Measurements from ENCODE around the gene NEK8.
"Not testable (repeated sequence)": the region's sequence is repeated elsewhere in the genome, so short reads cannot be mapped to it uniquely, and the experiment has no call there.

The NEK8 gene

DNA sequence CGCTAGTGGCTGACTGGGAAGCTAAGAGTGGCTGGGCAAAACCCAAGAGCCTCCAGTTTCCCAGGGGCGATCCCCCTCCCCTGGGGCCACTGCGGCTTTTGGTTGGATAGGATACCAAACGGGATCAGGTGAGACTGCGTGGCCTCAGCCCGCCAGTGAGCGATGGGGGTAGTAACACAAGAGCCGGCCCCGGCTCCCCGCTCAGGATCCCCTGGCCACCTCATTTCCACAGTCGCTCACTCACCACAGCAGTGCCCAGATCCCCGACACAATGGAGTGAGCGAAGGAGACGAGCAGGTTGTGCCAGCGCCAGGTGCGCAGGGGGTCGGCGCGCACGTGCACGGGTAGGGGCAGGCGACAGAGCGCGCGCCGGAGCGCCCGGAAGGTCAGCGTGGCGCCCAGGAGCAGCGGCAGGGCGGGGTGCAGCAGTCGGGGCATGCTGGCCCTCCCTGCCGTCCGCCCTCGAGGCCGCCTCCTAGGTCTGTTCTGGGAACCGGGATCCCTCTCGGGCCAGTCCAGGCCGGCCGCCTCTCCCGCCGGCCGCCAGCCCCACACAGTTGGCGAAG, 2.8 kb upstream of the NEK8 start:
- peak; percentile 94 for DNase-seq (ENCODE audit: low spot score)

DNA sequence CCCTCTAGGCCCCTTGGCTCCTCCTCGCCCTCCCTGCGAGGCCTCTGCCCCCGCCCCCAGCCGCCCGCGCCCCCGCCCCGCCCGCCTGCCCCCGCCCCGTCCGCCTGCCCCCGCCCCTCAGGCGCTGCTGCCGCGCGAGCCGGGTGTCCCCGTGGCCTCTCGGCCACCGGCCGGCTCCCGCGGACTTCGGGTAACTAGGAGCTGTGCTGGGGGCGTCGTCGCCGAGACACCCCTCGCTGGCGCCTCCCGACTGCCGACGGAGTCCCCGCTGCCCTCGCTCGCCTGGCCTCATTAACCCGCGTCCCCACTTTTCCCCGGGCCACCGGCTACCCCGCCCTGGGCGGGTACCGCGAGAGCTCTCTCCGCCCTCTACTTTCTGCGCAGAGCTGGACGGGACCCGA, 2.4 kb upstream of the NEK8 start, which contains the start of gene TLCD1:
TLCD1 (minus strand) TSS at position 8 of the 401 bp plus-strand sequence. CDS start 136 bp downstream, outside the sequence.
- peak; percentile 92 for DNase-seq (ENCODE audit: low spot score)

GRCh38 chr17:28726627-28727491, 1.7 kb upstream of the NEK8 start:
- DNase-seq (ENCODE audit: low spot score), result peak; percentile 100

- DNase-seq (ENCODE audit: low spot score), result no peak
These were observed 1.4 kb downstream of the NEK8 start for GRCh38 chr17:28729950-28730330.

DNA sequence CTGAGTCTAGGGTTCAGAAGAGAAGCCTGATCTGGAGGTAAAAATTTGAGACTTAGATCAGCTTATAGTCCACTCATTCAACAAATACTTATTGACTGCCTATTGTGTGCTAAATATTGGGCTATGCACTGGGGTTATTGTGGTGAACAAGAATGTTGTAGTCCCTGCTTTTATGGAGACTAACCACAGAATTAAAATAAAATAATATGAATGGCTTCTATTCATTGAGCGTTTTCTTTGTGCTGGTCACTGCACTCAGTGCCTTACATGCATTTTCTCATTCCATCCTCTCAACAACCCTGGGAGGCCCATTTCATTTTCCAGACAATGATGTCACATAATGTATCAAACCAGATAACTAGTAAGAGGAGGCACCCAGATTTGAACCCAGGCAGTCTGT, 4.8 kb downstream of the NEK8 start:
- no peak for DNase-seq (ENCODE audit: low spot score)

DNA sequence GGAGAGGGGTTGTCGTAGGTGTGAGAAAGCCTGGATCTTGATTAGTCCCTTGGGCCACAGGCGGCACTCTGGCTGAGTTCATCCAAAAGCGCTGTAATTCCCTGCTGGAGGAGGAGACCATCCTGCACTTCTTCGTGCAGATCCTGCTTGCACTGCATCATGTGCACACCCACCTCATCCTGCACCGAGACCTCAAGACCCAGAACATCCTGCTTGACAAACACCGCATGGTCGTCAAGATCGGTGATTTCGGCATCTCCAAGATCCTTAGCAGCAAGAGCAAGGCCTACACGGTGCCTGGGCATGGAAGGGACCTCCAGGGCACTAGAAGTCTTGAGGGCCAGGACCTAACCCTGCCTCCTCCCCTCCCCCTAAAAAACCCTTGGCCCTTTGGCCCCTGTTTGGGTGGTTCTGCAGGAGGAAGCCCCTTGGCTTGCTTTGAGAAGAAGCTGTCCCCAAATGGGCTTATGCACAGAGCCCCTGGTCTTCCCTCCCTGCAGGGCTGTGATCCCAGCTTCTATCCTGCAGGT, 6.2 kb downstream of the NEK8 start:
- DNase-seq (ENCODE audit: low spot score), result no peak

DNA sequence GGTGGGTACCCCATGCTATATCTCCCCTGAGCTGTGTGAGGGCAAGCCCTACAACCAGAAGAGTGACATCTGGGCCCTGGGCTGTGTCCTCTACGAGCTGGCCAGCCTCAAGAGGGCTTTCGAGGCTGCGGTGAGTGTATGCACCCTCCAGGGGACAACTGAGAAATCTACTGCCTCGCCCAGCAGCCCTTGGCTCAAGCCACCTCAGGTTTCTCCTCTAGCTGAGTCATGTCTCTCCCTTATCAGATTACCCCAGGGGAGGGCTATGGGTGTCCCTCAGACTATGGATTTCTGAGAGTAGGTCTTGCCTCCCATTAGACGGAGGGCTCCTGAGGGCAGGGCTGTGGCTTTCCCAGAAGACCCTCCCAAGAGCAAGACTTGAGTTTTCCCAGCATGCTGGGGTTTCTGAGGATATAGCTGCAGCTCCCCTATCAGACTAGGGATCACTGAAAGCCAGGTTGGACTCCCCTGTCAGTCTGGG, 6.7 kb downstream of the NEK8 start:
- no peak for DNase-seq (ENCODE audit: low spot score)

DNA sequence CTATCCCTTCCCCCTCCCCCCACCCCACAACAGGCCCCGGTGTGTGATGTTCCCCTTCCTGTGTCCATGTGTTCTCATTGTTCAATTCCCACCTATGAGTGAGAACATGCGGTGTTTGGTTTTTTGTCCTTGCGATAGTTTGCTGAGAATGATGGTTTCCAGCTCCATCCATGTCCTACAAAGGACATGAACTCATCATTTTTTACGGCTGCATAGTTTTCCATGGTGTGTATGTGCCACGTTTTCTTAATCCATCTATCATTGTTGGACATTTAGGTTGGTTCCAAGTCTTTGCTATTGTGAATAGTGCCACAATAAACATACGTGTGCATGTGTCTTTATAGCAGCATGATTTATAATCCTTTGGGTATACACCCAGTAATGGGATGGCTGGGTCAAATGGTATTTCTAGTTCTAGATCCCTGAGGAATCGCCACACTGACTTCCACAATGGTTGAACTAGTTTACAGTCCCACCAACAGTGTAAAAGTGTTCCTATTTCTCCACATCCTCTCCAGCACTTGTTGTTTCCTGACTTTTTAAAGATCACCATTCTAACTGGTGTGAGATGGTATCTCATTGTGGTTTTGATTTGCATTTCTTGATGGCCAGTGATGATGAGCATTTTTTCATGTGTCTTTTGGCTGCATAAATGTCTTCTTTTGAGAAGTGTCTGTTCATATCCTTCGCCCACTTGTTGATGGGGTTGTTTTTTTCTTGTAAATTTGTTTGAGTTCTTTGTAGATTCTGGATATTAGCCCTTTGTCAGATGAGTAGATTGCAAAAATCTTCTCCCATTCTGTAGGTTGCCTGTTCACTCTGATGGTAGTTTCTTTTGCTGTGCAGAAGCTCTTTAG, 7.6 kb downstream of the NEK8 start:
- not testable (repeated sequence) for DNase-seq (ENCODE audit: low spot score)

DNA sequence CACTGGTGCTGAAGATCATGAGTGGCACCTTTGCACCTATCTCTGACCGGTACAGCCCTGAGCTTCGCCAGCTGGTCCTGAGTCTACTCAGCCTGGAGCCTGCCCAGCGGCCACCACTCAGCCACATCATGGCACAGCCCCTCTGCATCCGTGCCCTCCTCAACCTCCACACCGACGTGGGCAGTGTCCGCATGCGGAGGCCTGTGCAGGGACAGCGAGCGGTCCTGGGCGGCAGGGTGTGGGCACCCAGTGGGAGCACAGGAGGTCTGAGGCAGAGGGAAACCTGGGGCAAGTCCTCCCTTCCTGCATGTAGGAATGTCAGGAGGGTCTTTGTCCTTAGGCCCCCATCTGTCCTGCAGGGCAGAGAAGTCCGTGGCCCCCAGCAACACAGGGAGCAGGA, 8.7 kb downstream of the NEK8 start:
- no peak for DNase-seq (ENCODE audit: low spot score)

GRCh38 chr17:28737770-28738679, 9.4 kb downstream of the NEK8 start:
- DNase-seq (ENCODE audit: low spot score), result no peak

- no peak for DNase-seq (ENCODE audit: low spot score)
These were observed 10.2 kb downstream of the NEK8 start for GRCh38 chr17:28738680-28739384.

DNA sequence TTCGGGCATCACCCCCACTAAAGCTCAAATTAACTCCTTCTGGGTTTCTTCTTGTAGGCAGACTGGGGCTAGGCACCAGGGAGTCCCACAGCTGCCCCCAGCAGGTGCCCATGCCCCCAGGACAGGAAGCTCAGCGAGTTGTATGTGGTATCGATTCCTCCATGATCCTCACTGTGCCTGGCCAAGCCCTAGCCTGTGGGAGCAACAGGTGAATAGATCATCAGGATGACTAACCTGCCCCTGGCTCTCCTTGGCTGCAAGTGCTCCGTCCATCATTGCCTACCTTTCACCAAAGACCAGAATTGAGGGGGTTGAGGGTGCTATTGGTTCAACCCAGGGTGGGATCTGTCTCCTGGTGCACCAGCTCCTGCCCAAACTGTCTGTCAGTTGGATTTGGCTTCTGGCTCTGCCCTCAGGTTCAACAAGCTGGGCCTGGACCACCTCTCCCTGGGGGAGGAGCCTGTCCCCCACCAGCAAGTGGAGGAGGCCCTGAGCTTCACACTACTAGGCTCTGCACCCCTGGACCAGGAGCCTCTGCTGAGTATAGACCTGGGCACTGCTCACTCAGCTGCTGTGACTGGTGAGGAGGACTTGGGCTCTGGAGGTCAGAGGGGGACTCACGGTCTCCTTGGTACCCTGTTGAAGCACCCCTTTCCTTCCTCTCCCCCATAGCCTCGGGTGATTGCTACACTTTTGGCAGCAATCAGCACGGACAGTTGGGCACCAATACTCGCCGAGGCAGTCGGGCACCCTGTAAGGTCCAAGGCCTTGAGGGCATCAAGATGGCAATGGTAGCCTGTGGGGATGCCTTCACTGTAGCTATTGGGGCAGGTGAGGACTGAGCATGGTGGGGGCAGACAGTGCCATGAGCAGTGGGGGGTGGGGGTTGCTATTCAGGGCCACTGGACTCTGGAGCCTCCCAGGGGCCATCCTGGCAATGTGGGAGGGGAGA, 12.1 kb downstream of the NEK8 start:
- DNase-seq (ENCODE audit: low spot score), result no peak

GRCh38 chr17:28741358-28742349, 13.1 kb downstream of the NEK8 start:
- DNase-seq (ENCODE audit: low spot score), result no peak

GRCh38 chr17:28743243-28744103, 14.9 kb downstream of the NEK8 start, which contains the start of gene TRAF4:
TSS of gene TRAF4 (plus strand) at chr17:28744011. CDS start at chr17:28744113, 102 bp downstream.
- peak; percentile 94 for DNase-seq (ENCODE audit: low spot score)

DNA sequence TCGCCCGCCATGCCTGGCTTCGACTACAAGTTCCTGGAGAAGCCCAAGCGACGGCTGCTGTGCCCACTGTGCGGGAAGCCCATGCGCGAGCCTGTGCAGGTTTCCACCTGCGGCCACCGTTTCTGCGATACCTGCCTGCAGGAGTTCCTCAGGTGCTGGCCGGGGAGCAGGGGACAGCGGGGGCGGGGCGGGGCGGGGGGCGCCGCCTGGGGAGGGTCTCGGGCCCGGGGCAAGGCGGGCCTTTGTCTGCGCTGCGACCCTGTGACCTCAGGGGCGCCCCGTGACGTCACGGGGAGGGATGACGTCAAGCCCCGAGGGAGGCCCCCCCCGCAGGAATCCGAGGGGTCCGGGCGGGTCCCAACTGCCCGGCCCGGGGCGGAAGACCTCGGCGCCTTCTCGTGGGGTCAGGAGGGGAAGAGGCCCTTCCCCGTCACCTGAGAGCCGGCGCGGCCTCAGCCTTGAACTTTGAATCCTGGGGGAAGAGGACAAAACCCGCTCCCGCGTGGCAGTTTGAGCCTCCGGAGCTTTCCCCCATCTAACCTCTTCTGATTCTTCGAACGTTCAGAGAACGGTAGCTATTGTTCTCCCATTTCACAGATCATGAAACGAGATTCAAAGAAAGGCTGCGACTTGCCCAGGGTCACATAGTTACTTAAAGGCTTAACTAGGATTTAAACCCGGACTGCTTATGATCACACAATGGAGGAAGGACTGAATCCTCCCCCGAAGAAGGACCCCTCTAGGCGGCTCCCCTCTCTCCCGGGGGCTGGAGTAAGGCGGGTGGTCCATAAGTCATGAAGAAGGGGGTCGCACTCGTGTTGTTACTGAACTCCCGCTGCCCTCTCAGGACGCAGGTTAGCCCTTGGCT, 15.8 kb downstream of the NEK8 start:
- peak; percentile 96 for DNase-seq (ENCODE audit: low spot score)

Data from ecto neural progenitor cell (in vitro differentiated cells).